ENCODE measurements around the gene HTRA1.

DNA sequence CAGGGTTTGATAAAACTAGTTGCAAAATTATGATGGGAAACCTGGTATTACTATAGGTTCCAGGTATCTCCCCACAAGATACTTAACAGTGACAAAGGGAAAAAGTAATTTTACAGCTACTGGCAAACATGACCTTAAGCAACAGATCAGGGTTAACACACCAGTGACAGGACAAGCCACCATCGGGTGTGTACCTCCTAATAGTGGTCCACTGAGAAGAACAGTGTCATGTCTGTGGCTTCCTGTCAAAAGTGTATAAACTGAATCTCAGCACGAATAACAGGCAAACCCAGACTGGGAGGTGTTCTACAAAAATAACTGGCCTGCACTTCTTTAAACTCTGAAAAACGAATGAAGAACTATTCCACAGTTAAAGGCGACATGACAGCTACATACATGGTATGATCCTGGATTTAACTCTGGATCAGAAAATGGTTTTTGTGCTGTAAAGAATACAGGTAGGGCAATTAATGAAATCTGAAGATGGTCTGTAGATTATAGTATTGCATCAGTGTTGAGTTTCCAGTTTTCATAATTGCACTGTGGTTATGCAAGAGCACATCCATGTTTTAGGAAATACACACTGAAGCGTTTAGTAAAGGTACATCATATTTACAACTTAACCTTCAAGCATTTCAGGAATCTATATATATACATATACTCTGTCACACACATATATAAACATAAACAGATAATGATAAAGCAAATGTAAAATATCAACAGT, 38.9 kb upstream of the HTRA1 start:
- TF ChIP-seq, protein P1, sequence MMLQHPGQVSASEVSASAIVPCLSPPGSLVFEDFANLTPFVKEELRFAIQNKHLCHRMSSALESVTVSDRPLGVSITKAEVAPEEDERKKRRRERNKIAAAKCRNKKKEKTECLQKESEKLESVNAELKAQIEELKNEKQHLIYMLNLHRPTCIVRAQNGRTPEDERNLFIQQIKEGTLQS (IDR thresholded peaks at IDR 0.05; ENCODE audit: borderline replicate concordance, extremely low read depth, low read depth, low read length): no peak
- TF ChIP-seq EP300 (IDR thresholded peaks at IDR 0.05; ENCODE audit: borderline replicate concordance in 1 of 2, control insufficient read depth in 1 of 2, low read depth in 2 of 2, low read length in 2 of 2) (no peak), EZH2 (IDR thresholded peaks at IDR 0.05; ENCODE audit: borderline replicate concordance, control insufficient read depth, low read depth, low read length) (no peak), ZNF274 (IDR thresholded peaks at IDR 0.05; ENCODE audit: insufficient read depth, insufficient read length) (no peak)
- TF ChIP-seq, protein P2, sequence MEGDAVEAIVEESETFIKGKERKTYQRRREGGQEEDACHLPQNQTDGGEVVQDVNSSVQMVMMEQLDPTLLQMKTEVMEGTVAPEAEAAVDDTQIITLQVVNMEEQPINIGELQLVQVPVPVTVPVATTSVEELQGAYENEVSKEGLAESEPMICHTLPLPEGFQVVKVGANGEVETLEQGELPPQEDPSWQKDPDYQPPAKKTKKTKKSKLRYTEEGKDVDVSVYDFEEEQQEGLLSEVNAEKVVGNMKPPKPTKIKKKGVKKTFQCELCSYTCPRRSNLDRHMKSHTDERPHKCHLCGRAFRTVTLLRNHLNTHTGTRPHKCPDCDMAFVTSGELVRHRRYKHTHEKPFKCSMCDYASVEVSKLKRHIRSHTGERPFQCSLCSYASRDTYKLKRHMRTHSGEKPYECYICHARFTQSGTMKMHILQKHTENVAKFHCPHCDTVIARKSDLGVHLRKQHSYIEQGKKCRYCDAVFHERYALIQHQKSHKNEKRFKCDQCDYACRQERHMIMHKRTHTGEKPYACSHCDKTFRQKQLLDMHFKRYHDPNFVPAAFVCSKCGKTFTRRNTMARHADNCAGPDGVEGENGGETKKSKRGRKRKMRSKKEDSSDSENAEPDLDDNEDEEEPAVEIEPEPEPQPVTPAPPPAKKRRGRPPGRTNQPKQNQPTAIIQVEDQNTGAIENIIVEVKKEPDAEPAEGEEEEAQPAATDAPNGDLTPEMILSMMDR (IDR thresholded peaks at IDR 0.05 in 2 of 3, conservative IDR thresholded peaks at IDR 0.05 in 1 of 3; ENCODE audit: control insufficient read depth in 2 of 3, extremely low read depth in 1 of 3, insufficient read depth in 1 of 3, low read depth in 3 of 3, low read length in 3 of 3): no peak

All from GM12878 (cell line).